Fibroblast of the aortic adventitia (primary cell): ENCODE data around the gene RNF4. TPM values are rescaled to one million over a fixed set of nuclear protein-coding genes. Genes with fewer than 3 reads are reported as not detected.

Experiments used
- DNase-seq: peaks from one replicate; pipeline ENCODE4 v3.0.0-alpha.2; 2010; ENCODE audit warnings: low read depth
- H3K4me3 ChIP-seq: 2 replicates; pipeline ENCODE4 v1.5.1; 2011; ENCODE audit warnings: low read depth, mild to moderate bottlenecking, control low read depth, low read length, moderate library complexity
- total RNA-seq: library from RNA; depleted of rRNA; stranded (reverse); fragments of >200 nt; gene quantifications from 2 replicates; pipeline ENCODE4 v1.2.3, GENCODE V29; 2012; ENCODE audit warnings: low replicate concordance
- TF ChIP-seq, protein P1 (sequence below): IDR thresholded peaks from 2 replicates; pipeline ENCODE4 v1.5.1; 2011; ENCODE audit warnings: mild to moderate bottlenecking, low read length, control low read depth, inconsistent platforms; ENCODE audit not compliant: insufficient read depth

The RNF4 gene
- total RNA-seq, 1 donor: 75.6 TPM

DNA sequence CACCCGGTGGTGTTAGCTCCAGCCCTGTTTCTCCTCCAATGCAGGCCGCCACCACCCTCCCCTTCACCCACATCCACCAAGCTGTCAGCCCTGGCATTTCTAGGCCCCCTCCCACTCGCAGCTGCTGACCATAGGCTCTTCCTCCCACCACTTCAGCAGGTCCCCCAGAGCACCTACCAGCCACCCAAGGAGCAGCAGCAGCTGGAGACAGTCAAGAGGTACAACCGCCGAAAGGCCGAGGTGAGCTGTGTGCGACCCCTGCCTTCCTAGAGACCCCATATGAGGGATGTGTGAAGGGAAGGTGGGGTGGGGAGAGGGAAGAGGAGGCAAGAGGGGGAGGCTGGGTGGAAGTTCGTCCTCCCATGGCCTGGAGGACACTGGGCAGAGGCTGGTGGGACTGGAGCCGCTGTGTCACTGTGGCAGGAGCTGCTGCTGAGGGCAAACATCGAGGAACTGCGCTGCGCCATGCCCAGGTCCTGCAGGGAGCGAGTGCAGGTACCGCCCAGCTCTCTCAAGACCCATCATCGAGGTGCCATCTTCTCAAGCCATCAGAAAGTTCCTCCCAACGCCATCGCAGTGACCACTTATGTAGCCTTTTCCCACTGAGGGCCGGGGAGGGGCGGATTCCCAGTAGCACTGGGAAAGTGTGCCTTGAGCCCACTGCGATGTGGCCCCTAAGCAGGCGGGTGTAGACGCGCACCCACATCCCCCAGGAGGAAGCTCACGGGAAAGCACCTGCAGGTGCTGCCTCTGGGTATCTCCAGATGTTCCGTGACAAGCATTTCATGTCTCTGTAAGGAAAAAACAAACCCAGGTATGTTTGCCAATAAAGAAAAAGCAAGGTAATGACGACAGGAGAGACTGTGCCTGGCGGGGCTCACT, 19.2 kb upstream of the RNF4 start:
- H3K4me3 ChIP-seq: no peak overlapping the region
- TF ChIP-seq, protein P1, sequence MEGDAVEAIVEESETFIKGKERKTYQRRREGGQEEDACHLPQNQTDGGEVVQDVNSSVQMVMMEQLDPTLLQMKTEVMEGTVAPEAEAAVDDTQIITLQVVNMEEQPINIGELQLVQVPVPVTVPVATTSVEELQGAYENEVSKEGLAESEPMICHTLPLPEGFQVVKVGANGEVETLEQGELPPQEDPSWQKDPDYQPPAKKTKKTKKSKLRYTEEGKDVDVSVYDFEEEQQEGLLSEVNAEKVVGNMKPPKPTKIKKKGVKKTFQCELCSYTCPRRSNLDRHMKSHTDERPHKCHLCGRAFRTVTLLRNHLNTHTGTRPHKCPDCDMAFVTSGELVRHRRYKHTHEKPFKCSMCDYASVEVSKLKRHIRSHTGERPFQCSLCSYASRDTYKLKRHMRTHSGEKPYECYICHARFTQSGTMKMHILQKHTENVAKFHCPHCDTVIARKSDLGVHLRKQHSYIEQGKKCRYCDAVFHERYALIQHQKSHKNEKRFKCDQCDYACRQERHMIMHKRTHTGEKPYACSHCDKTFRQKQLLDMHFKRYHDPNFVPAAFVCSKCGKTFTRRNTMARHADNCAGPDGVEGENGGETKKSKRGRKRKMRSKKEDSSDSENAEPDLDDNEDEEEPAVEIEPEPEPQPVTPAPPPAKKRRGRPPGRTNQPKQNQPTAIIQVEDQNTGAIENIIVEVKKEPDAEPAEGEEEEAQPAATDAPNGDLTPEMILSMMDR: no peak
- no peak for DNase-seq

DNA sequence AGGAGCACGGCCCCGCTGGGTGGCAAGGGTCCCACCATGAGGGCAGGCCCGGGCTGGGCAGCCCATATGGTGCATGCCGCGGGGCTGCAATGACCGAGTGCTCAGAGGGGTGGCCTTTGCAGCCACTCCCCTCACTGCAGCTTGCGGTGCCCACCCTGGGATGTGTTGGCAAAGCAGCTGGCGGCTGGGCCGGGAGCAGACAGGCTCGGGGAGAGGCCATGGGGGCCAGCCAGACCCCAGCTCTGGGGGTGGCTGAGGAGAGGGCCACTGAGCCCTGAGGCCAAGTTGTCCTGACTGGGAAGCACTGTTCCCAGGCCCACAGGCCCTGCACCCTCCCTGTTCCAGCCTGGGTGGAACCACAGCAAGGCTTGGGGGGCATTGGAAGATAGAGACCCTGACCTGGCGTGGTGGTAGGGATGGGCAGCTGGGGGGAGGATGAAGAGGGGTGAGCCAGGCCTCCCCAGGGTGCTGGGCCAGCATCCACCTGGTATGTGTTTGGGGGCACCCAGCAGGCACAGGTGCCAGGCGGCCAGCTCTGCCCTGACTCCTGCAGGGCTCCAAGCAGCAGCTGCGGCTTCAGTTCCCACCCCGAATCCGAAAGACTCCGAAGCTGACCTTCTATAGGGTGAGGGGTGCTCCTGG, 18.4 kb upstream of the RNF4 start:
- DNase-seq: no peak
- TF ChIP-seq, protein P1: no peak
- no peak overlapping the region for H3K4me3 ChIP-seq

DNA sequence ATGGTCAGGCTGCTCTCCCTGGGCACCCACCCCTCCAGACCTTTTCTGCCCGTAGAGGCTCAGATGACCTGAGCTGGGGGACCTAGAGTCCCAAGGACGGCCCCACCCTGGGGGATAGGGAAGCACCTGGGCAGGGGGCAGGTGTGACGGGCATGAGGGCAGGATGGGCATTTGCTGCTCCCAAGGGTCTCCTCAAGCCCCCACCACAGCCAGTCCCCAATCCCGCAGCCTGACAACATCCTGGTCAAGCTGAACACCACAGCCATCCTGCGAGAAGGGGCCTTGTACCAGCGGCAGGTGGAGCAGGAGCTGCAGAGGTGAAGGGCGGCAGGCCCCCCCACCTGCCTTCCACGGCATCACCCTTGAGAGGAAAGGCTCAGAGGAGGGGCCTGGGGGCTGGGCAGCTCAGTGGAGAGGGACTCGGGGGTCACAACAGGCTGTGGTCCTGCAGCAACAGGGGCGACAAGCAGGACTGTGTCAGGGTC, 17.8 kb upstream of the RNF4 start:
- DNase-seq: no peak
- TF ChIP-seq, protein P1: no peak
- H3K4me3 ChIP-seq: no peak overlapping the region

DNA sequence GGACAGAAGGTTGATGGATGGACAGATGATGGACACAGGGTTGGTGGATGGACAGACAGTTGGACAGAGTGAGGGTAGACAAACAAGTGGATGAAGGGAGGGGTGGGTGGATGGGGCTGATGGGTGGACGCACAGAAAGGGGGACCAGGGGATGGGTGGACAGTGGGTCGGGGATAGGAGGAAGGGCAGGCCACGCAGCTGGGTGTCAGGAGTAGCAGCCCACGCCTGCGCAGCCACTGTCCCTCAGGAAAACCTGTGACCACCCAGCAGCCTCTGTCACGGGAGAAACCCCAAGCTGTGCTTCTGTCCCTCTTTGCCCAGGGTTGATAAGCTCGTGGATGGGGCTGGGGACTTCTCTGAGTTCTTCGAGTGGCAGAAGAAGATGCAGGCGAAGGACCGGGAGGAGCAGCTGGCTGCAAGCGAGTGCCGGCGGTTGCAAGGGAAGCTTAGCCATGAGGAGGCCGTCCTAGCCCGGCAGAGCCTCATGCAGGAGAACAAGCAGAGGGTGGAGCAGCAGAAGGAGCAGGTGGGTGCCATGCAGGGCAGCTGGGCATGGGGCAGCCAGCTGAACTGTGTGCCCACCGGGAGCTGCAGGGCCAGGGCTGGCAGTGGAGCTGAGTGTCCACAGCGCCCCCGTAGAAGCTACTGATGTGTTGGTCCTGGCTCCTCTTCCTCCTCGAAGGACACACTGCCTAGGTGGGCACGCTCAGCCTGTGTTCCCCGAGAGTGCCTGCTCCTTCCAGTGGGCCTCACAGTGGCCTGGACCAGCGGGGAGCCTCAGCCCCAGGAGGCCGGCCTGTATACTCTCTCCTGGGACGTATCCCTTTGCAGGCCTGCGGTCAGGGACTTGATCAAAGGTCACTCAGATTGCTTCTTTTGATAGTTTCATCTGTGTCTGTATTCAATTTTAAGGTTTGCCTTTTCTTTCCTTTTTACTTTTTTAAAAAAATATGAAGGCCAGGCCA, 16.8 kb upstream of the RNF4 start:
- no peak overlapping the region for H3K4me3 ChIP-seq
- DNase-seq: no peak
- TF ChIP-seq, protein P1: no peak

DNA sequence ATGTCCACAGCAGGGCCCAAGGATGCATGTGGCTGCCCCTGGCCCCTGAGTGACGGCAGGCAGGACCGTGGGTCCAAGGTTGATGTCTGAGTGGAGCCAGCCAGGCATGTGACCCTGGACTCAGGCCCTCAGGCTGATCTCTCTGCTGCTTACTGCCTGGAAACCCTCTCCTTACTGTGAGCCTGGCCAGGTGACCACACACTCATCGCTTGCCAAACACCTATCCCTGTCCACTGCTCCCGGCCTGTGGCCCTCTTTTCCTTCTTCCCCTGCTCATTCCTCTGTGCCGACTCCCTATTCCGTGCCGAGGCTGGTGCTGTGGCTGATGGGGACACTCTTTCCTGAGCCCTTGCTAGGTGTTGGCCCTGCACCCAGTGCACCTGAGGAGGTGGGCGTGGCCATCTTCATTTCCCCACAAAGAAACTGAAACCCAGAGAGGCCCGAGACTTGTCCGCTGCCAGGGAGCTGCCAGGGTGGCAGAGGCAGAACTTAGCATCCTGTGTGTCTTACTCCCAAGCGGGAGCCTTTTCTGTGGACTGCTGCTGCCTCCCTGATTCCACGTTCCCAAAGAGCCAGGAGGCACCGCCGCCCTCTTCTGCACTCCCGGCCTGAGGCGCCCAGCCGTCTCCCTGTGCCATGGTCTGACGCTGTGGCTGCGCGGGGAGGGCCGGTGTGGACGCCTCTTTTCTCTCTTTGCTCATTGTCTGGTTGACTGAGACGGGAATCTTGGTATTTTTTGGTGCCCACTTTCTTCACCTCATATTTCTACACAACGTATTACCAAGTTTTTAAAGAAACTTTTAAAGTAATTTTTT, 11.2 kb upstream of the RNF4 start:
- DNase-seq: no peak
- TF ChIP-seq, protein P1: no peak

More for the DNA sequence above, 11.2 kb upstream of the RNF4 start:
- H3K4me3 ChIP-seq: no peak overlapping the region
